ENCODE results near the gene FBXO24. TPM values are rescaled to one million over a fixed set of nuclear protein-coding genes. Genes with fewer than 3 reads are reported as not detected.

Gene FBXO24
- polyA plus RNA-seq, 1 of the 3 experiments (the other 2 are of a cell fraction), result 0.94 TPM

DNA sequence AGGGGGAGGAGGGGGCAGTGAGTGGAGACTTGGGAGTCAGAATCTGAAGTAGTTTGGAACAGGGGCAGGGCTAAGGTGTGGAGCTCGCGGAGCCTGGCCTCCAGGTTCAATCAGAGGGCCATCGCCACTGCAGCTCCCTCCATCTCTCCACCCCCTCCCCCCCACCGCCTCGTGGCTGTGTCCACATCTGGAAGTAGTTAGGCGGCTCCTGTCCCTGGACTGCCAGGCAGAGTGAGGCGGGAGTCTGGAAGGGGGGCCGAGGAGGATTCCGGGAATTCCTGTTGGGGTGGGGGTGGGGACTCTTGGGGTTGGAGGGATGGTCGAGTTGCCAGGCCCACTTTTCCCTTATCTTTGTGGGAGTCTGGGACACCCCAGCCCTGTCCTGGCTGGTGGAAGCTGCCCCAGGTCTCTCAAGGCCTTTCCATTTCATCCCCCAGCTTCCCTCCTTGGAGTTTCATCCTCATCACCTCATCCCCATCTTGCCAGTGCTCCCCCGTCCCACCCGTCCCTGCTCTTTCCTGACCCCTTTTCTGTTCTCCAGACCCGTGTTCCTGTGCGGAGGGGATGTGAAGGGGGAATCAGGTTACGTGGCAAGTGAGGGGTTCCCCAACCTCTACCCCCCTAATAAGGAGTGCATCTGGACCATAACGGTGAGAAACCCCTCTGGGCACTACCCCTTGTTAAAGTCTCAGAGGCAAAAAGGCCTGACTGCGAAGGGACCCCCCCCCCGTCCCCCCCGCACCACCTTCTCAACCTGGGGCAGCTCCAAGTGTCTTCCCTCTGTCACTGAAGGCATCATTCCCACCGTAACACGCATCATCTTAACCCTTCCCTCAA is 17.0 kb downstream of the FBXO24 start (continued):
- TF ChIP-seq CTCF (IDR thresholded peaks at IDR 0.05) (no peak), MXI1 (IDR thresholded peaks at IDR 0.05; ENCODE audit: low read depth, low read length) (peak; percentile 95), EP300 (IDR thresholded peaks at IDR 0.05; ENCODE audit: borderline replicate concordance in 1 of 2, low read depth in 1 of 2, low read length in 1 of 2) (peak; percentile 90 to 93; a peak in 3 of 4 replicates), RFX5 (IDR thresholded peaks at IDR 0.05; ENCODE audit: low read length) (no peak), RXRA (IDR thresholded peaks at IDR 0.05; ENCODE audit: borderline replicate concordance, low read depth) (peak; percentile 81; the same call in 1 of the 2 replicates), POLR2AphosphoS5 (IDR thresholded peaks at IDR 0.05; ENCODE audit: low read depth, low read length) (peak; percentile 95), ELF1 (IDR thresholded peaks at IDR 0.05) (no peak), MEF2A (IDR thresholded peaks at IDR 0.05; ENCODE audit: borderline replicate concordance, low read depth) (no peak; the same call in 1 of the 2 replicates), RCOR1 (IDR thresholded peaks at IDR 0.05; ENCODE audit: low read length) (peak; percentile 60; the same call in 1 of the 2 replicates), NRF1 (IDR thresholded peaks at IDR 0.05; ENCODE audit: low read depth, low read length) (no peak)
- TF ChIP-seq, protein P1, sequence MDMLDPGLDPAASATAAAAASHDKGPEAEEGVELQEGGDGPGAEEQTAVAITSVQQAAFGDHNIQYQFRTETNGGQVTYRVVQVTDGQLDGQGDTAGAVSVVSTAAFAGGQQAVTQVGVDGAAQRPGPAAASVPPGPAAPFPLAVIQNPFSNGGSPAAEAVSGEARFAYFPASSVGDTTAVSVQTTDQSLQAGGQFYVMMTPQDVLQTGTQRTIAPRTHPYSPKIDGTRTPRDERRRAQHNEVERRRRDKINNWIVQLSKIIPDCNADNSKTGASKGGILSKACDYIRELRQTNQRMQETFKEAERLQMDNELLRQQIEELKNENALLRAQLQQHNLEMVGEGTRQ (IDR thresholded peaks at IDR 0.05; ENCODE audit: borderline replicate concordance, low read depth, low read length), result no peak
- TF ChIP-seq, protein P2, sequence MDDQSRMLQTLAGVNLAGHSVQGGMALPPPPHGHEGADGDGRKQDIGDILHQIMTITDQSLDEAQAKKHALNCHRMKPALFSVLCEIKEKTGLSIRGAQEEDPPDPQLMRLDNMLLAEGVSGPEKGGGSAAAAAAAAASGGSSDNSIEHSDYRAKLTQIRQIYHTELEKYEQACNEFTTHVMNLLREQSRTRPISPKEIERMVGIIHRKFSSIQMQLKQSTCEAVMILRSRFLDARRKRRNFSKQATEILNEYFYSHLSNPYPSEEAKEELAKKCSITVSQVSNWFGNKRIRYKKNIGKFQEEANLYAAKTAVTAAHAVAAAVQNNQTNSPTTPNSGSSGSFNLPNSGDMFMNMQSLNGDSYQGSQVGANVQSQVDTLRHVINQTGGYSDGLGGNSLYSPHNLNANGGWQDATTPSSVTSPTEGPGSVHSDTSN (IDR thresholded peaks at IDR 0.05), result peak; percentile 58

DNA sequence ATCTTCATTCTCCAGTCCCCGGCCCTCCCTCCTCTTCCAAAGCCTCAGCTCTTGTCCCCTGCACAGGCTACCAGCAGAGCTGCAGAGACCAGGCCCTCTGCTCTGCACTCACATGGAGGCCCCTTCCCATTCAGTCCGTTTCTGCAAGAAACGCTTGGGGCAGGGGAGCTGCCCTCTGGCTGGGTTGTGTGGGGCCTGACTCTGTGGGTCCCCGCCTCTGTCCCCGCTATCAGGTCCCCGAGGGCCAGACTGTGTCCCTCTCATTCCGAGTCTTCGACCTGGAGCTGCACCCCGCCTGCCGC is 17.5 kb downstream of the FBXO24 start:
- peak overlapping the region; percentile 69 for H2AFZ ChIP-seq (ENCODE audit: low read depth)
- ChIA-PET POLR2A (interaction anchor here (0.6 to 3.7 kb wide), 11 partner anchors 9 to 224 kb away, joined by 3 to 63 read pairs (median 5); partner anchors contain the start of genes FBXO24, GNB2, LRCH4 and MEPCE), CTCF (interaction anchor here (0.7 to 5.4 kb wide), 15 partner anchors 9 to 248 kb away, joined by 3 to 62 read pairs (median 4); partner anchors contain the start of genes FBXO24, LRCH4, MOSPD3 and POP7)
- peaks cover 18% of the 10 kb centered on the region for H3K79me2 ChIP-seq (ENCODE audit: insufficient read depth)
- TF ChIP-seq GATA2 (CRISPR knock-in tag; IDR thresholded peaks at IDR 0.05) (no peak), CHD2 (IDR thresholded peaks at IDR 0.05; ENCODE audit: low read length, partially characterized antibody) (no peak), POLR2AphosphoS5 (IDR thresholded peaks at IDR 0.05; ENCODE audit: low read depth, low read length) (no peak), IRF3 (IDR thresholded peaks at IDR 0.05; ENCODE audit: low read depth, low read length) (no peak; the same call in 1 of the 2 replicates), FOXM1 (IDR thresholded peaks at IDR 0.05; ENCODE audit: low read depth) (no peak), RFX5 (IDR thresholded peaks at IDR 0.05; ENCODE audit: low read length) (no peak), NFIC (IDR thresholded peaks at IDR 0.05; ENCODE audit: borderline replicate concordance) (no peak), SMC3 (IDR thresholded peaks at IDR 0.05; ENCODE audit: low read depth, low read length) (no peak), TAF1 (IDR thresholded peaks at IDR 0.05; ENCODE audit: borderline replicate concordance, low read depth, low read length) (no peak; the same call in 1 of the 2 replicates), ZBTB33 (IDR thresholded peaks at IDR 0.05; ENCODE audit: borderline replicate concordance, low read depth) (no peak), EP300 (IDR thresholded peaks at IDR 0.05; ENCODE audit: borderline replicate concordance in 1 of 2, low read depth in 1 of 2, low read length in 1 of 2) (no peak)
- peaks cover 38% of the 10 kb centered on the region for H3F3A ChIP-seq (replicated peaks; ENCODE audit: insufficient read depth)
- peaks cover 27 to 32% of the 10 kb centered on the region in 2 experiments for H3K36me3 ChIP-seq (replicated peaks in 1 of 2; ENCODE audit: control insufficient read depth in 1 of 2, insufficient read depth in 2 of 2, low read length in 1 of 2)
- H3K27me3 ChIP-seq (ENCODE audit: insufficient read depth), result no peaks in the 10 kb centered on the region
- WGBS (ENCODE audit: low lambda C conversion rate), result 12% methylated on average over 10 of the region's 10 CpGs
- peaks cover 10 to 25% of the 10 kb centered on the region in 2 experiments; a peak in 3 of 4 replicates for H3K4me1 ChIP-seq (ENCODE audit: control insufficient read depth in 1 of 2, insufficient read depth in 2 of 2, low read depth in 1 of 2, low read length in 1 of 2)
- no peaks in the 10 kb centered on the region for H3K9me3 ChIP-seq
- peak overlapping the region; percentile 67 to 76 for H3K4me3 ChIP-seq (ENCODE audit: low read depth in 2 of 2, low read length in 1 of 2)
- H4K20me1 ChIP-seq (ENCODE audit: insufficient read depth), result no peaks in the 10 kb centered on the region
- H3K9me2 ChIP-seq, result no peaks in the 10 kb centered on the region
- peak overlapping the region; percentile 69 to 97 for H3K27ac ChIP-seq (ENCODE audit: low read depth in 2 of 2, low read length in 1 of 2)
- H3K9ac ChIP-seq, result peak overlapping the region; percentile 69
- H3K4me2 ChIP-seq, result peak overlapping the region; percentile 97
- DNase-seq, result no peak
